SKM-1 (cell line): ENCODE results near the gene MYOG.
A peak's percentile ranks its signal among the peaks of the same experiment; 100 is the strongest.

Experiments
- DNase-seq: peaks from one replicate; lab custom pipeline; 2025; ENCODE audit not compliant: unreplicated experiment; lab: John Stamatoyannopoulos, UW

Gene MYOG

DNA sequence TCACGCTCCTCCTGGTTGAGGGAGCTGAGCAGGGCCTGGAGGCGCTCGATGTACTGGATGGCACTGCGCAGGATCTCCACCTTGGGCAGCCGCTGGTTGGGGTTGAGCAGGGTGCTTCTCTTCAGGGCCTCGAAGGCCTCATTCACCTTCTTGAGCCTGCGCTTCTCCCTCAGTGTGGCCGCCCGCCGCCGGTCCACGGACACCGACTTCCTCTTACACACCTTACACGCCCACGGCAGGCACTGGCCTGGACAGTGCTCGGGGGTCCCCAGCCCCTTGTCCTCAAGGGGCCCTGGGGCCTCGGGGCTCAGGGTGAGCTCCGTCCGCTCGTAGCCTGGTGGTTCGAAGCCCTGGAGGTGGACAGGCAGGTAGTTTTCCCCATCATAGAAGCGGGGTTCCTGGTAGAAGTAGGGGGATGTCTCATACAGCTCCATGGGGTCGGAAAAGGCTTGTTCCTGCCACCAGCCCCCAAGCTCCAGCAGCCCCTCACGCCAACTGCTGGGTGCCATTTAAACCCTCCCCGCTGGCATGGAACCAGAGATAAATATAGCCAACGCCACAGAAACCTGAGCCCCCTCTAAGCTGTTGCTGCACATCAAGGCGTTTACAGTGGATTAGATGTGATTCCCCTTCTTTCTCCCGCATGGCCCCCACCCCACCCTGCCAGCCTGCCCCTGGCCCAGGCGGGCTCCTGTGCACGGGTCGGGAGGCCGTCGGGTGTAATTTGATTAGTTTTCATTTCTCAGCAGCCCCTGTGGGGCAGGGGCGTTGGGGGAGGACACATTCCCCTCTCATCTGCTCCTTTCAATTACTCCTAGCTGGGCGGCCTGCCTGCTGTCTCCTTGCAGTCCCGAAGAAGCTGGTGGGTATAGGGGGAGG is at the start of gene MYOG:
TSS of gene MYOG (minus strand) at position 485 of the 879 bp plus-strand sequence. CDS start at position 434, 51 bp downstream.
- no peak for DNase-seq

- DNase-seq: peak; percentile 75
Measured at GRCh38 chr1:203133970-203134725, 48.3 kb upstream of the MYOG start.

DNA sequence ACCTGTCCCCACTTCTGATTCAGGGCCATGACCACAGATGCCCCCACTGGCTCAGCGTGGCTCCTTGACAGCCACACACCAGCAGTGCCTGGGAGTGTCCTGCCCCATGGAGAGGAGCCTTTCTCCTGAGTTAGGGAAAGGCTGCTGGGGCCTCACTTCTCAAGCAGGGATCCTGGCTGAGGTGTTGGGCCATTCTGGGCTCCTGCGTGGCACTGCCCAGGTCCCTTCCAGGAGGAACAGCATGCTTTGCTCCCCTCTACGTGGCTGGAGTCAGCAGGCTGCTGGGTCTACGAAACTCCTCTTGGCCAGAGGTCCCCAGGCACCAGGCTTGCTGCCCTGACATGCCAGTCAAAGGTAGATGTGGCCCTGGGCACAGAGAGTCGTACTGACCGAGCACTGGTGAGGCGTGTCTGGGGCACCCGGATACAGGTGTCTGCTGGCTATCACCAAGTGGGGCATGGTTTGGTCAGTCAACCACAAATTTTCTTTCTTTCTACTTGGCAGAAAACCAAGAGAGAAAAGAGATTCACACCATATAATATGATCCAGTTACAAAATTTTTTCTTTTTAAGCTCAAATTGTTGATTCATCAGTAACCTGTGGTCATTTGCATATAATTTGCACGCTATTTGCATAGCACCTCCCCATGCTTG is 45.9 kb upstream of the MYOG start:
- DNase-seq: no peak

- DNase-seq: no peak
Measured at GRCh38 chr1:203130358-203130985, 44.7 kb upstream of the MYOG start.

GRCh38 chr1:203129501-203130231 is 43.9 kb upstream of the MYOG start:
- peak; percentile 37 for DNase-seq

DNA sequence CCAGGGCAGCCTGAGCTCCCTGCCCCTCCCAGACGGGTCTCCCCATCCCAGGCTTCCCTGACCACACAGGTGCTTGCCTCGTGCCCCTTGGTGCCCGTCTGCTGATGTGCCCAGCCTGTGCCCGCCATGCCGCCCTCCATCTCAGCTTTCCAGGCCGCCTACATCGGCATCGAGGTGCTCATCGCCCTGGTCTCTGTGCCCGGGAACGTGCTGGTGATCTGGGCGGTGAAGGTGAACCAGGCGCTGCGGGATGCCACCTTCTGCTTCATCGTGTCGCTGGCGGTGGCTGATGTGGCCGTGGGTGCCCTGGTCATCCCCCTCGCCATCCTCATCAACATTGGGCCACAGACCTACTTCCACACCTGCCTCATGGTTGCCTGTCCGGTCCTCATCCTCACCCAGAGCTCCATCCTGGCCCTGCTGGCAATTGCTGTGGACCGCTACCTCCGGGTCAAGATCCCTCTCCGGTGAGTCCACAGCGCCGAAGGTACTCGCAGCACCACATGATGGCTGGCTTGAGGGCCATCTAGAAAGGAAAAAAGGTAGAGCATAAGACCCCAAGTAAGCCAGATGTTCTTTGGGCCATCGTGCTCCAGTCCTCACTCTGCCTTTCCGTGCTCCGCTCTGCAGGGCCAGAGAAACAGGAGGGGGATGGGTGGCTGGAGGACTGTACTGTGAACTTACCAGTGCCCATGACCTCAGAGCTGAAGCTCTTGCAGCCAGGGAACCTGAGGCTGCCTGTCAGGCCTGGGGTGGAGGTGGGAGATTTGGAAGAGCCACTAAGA is 43.1 kb upstream of the MYOG start:
- no peak for DNase-seq

- DNase-seq: no peak
Measured at GRCh38 chr1:203128431-203128715, 42.6 kb upstream of the MYOG start.

DNA sequence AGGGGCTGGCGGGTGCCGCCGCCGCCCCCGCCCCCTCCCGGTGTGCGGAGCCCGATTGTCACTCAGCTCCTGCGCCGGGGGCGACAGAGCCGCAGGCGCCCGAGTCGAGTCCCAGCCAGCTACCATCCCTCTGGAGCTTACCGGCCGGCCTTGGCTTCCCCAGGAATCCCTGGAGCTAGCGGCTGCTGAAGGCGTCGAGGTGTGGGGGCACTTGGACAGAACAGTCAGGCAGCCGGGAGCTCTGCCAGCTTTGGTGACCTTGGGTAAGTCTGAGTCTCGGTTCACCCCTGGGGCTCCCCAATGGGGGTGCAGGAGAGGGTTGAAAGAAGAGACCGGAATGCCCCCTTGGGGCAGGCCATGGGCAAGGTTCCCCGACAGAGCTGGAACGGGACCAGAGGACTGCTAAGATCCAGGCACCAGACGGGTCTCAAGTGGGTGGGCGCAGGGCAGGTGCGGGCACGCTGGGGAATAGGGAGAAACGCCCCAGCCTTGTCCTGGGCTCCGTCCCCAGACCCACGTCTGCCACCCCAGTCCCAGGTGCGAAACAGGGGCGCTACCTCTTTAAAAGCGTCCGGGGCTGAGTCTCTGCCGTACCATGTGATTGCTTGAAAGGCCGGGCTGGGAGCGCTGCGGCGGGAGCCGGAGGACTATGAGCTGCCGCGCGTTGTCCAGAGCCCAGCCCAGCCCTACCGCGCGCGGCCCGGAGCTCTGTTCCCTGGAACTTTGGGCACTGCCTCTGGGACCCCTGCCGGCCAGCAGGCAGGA is 42.0 kb upstream of the MYOG start, which contains the start of gene ADORA1:
TSS of gene ADORA1 (plus strand) at position 61 of the 765 bp plus-strand sequence. CDS start 1,116 bp downstream, outside the sequence.
- DNase-seq: no peak

DNA sequence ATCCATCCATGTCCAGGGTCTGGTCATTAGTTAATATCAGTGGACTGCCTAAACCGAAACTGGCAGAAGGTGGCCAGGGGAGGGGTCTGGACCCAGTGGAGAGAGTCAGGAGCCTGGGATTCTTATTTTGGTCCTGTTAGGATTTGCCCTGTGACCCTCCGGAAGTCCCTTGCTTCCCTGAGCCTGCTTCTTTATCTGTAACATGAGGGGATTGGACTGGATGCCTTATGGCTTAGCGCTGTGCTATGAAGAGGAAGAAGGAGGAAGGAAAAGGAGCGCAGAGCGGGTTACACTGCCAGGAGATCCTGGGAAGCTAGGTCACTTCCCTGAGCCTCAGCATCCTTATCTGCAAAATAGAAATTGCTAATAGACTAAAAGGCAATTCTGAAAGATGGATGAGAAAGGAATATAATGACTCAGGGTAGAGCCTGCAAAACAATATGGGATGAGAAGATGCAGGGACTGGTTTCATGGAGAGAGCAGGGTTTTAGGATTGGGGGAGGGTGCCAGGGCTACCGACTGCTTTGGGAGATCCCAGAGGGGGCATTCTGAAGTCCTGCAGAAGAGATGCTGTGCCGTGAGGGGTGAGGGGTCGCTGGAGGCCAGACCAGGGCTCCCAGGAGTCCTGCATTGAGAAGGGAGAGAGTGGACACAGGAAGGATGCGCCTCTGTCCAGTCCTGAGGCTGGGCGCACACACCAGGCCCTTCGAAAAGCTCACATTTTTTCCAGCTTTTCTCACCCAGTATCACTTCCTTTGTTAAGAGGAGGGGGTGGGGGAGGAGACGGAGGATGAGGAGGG is 41.3 kb upstream of the MYOG start:
- no peak for DNase-seq

- DNase-seq: peak; percentile 60
Measured at GRCh38 chr1:203126151-203126865, 40.5 kb upstream of the MYOG start.

DNA sequence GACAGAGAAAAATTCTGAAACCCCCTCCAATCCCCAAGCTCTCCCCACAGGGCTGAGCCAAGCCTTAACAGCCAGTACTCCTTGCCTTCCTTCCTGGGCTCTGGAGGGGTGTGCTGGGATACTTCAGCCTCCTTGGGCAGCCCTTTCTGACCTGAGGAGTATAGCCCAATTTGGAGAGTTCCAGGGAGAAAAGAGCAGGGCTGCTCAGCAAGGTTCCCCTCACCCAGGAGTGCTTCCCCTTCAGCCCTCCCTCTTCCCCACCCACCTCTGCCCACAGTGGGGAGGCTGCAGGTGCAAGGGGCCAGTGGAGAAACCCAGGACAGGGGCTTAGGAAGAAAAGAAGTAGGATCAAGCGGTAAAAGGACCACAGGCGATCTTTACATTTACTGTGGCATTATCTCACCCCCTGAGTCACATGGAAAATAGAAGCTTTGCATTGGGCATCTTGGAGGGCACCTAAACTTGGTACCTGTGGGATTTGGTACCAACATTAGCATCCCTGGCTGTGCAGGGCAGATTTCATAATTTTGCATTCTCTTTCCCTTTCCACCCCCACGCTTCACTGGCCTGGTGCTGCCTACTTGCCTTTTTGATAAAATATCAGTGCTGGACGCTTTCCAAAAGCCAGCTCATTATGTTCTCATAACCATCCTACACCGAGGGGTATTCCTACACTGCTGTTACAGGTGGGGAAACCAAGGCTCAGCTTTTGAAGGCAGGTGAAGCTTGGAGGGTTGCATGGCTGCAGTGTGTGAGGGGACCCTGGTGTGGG is 38.9 kb upstream of the MYOG start:
- no peak for DNase-seq

GRCh38 chr1:203124011-203124410 is 38.2 kb upstream of the MYOG start:
- no peak for DNase-seq

GRCh38 chr1:203122159-203122558 is 36.3 kb upstream of the MYOG start:
- DNase-seq: no peak

GRCh38 chr1:203121186-203122015 is 35.6 kb upstream of the MYOG start:
- DNase-seq: peak; percentile 86

DNA sequence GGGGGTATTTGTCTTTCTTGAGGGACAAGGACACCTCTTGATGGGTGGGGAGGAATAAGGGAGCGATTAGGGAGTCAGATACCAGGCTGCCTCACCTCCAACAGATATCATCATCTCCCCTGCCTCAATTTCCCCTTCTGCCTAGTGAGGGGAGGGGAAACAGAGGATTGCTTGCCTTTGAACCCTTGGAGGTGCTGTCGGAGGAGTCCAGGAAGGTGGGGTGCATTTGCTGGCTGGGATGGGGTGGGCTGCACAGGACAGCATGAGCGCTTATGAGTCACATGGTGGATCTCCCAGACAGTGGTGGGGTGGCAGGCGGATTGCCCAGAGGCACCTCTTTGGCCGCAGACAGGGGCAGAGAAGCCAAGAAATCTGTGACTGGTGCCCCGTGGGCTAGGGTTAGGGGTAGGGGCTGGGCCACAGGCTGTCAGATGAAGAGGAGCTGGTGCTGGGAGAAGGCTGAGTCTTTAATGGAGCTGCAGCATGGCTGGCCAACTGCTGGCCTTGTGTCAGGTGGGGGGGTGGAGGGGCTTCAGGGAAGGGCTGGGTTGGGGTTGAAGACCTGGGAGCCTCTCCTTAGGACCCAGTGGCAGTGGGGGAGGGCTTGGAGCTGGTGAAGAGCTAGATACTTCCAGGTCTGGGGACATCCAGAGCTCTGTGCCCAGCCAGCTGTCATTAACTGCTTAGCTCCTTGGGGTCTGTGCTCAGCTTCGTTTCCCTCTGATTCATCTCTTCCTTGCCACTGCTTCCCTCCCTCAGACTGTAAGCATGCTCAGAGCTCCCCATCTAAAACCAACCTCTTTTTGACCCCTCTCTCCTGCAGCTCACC is 34.7 kb upstream of the MYOG start:
- no peak for DNase-seq
